ENCODE data around the gene DNAI1.

The DNAI1 gene

DNA sequence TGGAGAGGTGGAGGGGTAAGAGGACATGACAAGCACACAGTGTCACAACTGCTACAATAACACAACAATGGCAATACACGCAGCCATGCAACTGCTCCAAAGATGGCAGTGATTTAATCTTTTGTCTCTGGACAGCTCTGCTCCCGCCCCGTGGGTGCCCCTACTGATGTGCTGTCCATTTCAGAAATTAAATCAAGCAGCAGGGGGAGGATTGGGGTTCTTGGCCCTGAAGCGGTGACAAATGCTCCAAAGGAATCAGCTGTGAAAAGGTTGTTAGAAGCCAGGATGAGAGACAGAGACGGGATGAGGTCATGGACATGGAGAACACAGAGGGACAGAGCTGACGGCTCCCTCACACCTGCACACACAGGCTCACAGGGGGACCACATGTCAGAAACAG is 108.4 kb downstream of the DNAI1 start:
- H3K36me3 ChIP-seq (ENCODE audit: insufficient read depth, low read length), result no peaks in the 10 kb centered on the region
- no peak overlapping the region for H3K9ac ChIP-seq (ENCODE audit: low read depth, low read length)
- no peaks in the 10 kb centered on the region for H3K9me3 ChIP-seq (ENCODE audit: control insufficient read depth, insufficient read depth, low read length)
- peaks cover 25% of the 10 kb centered on the region; the same call in 1 of the 2 replicates for H3K4me1 ChIP-seq (ENCODE audit: insufficient read depth, low read length)

DNA sequence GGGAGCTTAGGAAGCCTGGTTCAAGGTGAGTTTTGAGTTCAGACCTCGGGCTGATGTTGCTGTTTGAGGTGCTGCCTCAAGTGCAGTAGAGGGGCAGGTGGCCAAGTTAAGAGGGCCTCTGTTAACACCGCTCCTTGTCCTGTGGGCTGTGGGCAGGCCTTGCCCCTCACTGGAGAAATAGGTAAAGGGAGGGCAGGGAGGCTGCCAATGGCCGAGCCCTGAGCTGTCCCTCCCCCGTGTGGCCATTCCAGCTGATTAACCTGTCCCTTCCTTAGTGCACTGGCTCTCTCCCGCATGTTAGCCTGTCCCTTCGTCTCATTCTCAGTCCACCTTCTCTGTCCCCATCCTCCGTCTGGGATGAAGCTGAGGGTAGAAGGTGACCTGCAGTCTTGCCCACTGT is 109.5 kb downstream of the DNAI1 start:
- H3K9me3 ChIP-seq (ENCODE audit: control insufficient read depth, insufficient read depth, low read length), result no peaks in the 10 kb centered on the region
- peaks cover 26% of the 10 kb centered on the region; the same call in 1 of the 2 replicates for H3K4me1 ChIP-seq (ENCODE audit: insufficient read depth, low read length)
- no peaks in the 10 kb centered on the region for H3K36me3 ChIP-seq (ENCODE audit: insufficient read depth, low read length)
- H3K9ac ChIP-seq (ENCODE audit: low read depth, low read length), result no peak overlapping the region

DNA sequence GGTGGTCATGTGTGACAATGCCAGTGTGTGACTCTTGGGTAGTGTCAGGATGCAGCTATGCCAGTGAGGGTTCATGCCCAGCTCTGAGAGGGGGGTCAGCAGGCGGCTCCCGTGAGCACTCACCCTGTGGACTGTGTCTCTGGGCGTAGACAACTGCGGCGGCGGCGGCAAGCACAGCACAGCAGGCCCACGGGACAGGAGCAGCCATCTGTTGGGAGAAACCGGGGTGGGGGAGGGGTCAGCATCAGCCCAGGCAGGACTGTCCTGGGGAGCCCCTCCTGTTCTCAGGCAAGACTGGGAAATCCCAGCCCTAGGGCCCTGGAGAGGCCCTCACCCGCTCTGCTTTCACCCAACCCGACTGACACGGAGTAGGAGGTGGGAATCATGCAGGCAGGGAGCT is 110.2 kb downstream of the DNAI1 start:
- Histone ChIP-seq H3K9me3 (ENCODE audit: control insufficient read depth, insufficient read depth, low read length) (no peaks in the 10 kb centered on the region), H3K36me3 (ENCODE audit: insufficient read depth, low read length) (no peaks in the 10 kb centered on the region), H3K9ac (ENCODE audit: low read depth, low read length) (no peak overlapping the region), H3K4me1 (ENCODE audit: insufficient read depth, low read length) (peaks cover 33% of the 10 kb centered on the region)

DNA sequence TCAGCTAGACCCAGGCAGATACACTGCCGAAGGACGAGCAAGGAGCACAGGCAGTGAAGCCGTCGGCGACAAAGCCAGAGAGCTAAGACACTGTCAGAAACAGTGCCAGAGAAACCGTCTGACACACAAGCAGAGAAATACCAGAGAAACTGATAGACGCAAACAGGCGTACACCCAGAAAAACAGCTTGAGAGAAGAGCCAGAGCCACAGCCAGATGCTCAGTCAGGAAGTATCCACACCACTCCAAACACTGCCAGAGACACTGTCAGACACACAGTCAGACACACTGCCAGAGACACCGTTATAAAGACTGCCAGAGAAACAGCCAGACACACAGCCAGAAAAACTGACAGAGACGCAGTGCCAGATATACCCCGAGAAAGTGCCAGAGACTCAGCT is 111.8 kb downstream of the DNAI1 start:
- no peaks in the 10 kb centered on the region for H3K9me3 ChIP-seq (ENCODE audit: control insufficient read depth, insufficient read depth, low read length)
- H3K36me3 ChIP-seq (ENCODE audit: insufficient read depth, low read length), result no peaks in the 10 kb centered on the region
- no peak overlapping the region for H3K9ac ChIP-seq (ENCODE audit: low read depth, low read length)
- H3K4me1 ChIP-seq (ENCODE audit: insufficient read depth, low read length), result peaks cover 34% of the 10 kb centered on the region
